HG03378 (cell line): ENCODE results near the gene CHMP3.
"Not testable (repeated sequence)": the region's sequence is repeated elsewhere in the genome, so short reads cannot be mapped to it uniquely, and the experiment has no call there.

Experiments used
- ATAC-seq: cut with Tn5 transposase; IDR thresholded peaks from one replicate; pipeline ENCODE4 v1.9.1; 2021; ENCODE audit warnings: mild to moderate bottlenecking, moderate library complexity; ENCODE audit not compliant: unreplicated experiment

CHMP3 gene

DNA sequence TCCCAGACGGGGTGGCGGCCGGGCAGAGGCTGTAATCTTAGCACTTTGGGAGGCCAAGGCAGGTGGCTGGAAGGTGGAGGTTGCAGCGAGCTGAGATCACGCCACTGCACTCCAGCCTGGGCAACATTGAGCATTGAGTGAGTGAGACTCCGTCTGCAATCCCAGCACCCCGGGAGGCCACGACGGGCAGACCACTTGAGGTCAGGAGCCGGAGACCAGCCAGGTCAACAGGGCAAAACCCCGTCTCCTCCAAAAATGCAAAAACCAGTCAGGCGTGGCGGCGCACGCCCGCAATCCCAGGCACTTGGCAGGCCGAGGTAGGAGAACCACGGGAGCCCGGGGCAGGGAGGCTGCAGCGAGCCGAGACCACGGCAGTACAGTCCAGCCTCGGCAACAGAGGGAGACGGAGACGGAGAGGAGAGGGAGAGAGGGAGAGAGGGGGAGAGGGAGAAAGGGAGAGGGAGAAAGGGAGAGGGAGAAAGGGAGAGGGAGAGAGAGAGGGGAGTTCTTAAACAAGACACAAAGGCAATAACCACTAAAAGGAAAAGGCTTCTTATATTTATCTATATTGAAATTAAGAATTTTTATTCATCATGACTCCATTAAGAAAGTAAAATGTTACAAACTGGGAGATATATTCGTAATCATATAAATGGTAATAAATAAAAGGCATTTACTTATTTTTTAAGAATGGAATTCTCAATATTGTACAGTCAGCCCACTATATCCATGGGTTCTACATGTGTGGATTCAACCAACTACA is 13.1 kb downstream of the CHMP3 start:
- ATAC-seq = not testable (repeated sequence)

DNA sequence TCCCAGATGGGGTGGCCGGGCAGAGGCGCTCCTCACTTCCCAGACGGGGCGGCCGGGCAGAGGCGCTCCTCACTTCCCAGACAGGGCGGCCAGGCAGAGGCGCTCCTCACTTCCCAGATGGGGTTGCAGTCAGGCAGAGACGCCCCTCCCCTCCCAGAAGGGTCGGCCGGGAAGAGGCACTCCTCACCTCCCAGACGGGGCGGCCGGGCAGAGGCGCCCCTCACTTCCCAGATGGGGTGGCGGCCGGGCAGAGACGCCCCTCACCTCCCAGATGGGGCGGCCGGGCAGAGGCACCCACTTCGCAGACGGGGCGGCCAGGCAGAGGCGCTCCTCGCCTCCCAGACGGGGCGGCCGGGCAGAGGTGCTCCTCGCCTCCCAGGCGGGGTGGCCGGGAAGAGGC is 13.8 kb downstream of the CHMP3 start:
- not testable (repeated sequence) for ATAC-seq

- not testable (repeated sequence) for ATAC-seq
These were observed 14.3 kb downstream of the CHMP3 start for GRCh38 chr2:86548913-86549396.

DNA sequence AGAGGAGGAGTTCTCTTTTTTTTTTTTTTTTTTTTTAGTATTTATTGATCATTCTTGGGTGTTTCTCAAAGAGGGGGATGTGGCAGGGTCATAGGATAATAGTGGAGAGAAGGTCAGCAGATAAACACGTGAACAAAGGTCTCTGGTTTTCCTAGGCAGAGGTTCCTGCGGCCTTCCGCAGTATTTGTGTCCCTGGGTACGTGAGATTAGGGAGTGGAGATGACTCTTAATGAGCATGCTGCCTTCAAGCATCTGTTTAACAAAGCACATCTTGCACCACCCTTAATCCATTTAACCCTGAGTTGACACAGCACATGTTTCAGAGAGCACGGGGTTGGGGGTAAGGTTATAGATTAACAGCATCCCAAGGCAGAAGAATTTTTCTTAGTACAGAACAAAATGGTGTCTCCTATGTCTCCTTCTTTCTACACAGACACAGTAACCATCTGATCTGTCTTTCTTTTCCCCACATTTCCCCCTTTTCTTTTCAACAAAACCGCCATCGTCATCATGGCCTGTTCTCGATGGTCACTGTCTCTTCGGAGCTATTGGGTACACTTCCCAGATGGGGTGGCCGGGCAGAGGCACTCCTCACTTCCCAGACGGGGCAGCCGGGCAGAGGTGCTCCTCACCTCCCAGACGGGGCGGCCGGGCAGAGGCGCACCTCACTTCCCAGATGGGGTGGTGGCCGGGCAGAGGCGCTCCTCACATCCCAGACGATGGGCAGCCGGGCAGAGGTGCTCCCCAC is 14.9 kb downstream of the CHMP3 start:
- not testable (repeated sequence) for ATAC-seq

DNA sequence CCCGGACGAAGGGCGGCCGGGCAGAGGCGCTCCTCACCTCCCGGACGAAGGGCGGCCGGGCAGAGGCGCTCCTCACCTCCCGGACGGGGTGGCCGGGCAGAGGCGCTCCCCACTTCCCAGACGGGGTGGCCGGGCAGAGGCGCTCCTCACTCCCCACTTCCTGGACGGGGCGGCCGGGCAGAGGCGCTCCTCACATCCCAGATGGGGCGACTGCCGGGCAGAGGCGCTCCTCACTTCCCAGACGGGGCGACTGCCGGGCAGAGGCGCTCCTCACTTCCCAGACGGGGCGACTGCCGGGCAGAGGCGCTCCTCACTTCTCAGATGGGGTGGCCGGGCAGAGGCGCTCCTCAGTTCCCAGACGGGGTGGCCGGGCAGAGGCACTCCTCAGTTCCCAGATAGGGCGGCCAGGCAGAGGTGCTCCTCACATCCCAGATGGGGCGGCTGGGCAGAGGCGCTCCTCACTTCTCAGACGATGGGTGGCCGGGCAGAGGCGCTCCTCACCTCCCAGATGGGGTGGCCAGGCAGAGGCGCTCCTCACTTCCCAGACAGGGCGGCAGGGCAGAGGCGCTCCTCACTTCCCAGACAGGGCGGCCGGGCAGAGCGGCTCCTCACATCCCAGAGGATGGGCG is 17.8 kb downstream of the CHMP3 start:
- ATAC-seq = not testable (repeated sequence)

- not testable (repeated sequence) for ATAC-seq
These were observed 18.8 kb downstream of the CHMP3 start for GRCh38 chr2:86544278-86545099.

GRCh38 chr2:86543793-86544192 is 19.4 kb downstream of the CHMP3 start:
- ATAC-seq = no peak

DNA sequence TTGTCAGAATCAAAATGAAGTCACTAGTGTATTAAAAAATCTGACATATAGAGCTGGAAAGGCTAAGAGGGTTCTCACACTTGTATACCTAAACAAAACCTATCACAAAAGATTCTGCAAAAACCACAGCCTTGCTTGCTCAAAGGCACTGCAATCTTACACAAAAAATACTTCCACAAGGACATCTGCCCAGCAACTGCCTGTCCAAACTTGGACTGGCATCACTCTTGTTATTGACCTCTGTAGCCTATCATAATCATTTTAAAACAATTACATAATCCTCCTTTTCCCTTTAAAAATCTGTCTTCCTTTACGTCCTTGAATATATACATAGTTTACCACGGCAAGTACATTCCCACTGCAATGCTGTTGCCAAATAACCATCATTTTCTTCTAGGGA is 19.9 kb downstream of the CHMP3 start:
- no peak for ATAC-seq

DNA sequence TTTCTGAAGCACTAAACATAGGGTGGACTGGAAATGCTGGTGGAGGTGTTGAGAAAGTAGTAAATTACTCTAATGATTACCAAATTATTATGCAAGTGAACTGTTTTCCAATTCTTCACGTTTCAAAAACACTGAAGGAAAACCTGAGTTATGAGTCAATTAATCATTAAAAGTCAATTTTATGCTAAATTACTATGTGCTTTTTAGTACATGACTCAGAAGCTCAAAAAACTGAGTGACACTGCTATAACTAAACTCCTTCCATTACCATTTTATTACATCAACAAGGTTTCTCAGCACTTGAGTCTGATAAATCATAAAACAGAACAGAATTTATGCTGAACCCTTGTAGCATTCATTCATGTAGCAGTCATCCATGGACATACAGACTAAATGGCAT is 20.4 kb downstream of the CHMP3 start:
- no peak for ATAC-seq

DNA sequence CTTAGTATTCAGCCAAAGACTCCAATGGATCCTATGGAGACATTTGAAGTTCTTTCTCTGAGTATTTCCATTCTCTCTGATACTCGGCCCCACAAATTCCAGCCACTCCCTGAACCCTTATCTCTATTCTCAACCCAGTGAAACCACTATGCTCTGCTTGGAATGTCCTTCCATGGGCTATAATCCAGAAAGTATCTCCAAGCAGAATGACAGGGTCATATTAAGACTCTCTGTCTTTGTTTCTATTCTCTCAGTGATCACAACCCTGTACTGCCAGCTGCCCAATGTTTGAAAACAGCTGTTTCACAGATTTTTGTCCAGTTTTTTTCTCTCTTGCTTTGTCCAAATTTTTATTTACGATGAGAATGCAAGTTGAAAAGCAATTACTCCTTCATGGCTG is 21.9 kb downstream of the CHMP3 start:
- no peak for ATAC-seq

DNA sequence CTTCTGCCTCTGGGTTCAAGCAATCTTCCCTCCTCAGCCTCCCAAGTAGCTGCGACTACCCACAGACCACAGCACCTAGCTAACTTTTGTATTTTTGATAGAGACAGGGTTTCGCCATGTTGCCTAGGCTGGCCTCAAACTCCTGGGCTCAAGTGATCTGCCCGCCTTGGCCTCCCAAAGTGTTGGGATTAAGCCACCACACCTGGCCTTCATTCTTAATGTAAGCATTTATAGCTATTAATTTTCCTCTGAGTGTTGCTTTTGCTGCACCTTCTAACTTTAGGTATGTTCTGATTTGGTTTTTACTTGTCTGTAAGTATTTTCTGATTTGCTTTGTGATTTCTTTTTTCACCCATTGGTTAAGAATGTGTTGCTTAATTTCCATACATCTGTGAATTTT is 29.7 kb downstream of the CHMP3 start:
- ATAC-seq = no peak

DNA sequence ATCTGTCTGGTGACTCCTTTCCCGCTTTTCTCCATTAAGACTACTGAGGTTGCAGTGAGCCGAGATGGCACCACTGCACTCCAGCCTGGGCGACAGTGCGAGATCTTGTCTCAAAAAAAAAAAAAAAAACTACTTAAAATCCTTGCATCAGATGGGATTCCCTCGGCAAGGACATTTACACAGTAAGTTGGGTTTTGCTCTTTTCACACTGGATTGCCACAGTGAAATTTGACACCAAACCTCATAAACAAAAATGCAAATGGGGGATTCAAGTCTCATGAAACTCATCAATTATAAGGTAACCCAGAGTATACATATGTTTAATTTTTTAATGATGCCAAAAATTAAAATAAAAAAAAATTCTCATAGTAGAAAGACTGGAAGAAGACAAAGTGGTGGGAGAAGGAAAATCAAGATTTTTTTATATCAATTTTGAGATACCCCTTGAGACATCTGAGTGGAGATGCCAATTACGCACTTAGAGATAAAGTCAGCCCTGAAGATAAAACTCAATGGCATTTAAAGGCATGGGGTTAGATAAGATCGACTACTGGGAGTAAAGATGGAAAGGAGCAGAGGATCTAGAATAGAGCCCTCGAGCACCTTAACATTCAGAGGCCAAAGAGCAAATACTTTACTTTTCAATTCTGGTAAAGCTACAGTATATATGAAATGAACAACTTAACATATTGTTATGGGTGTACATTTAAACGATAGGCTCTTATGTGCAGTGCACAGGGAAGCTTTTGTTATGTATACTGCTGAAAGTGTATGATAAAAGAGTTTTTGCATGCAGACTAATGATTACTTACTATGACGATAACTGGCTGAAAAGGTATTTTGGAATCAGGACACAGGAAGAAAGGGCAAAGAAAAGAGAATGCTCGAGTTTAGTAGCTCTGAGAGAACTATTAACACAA is 37.6 kb downstream of the CHMP3 start:
- ATAC-seq = no peak

GRCh38 chr2:86523491-86523890 is 39.8 kb downstream of the CHMP3 start:
- no peak for ATAC-seq

- no peak for ATAC-seq
These were observed 40.5 kb downstream of the CHMP3 start for GRCh38 chr2:86522711-86523110.

DNA sequence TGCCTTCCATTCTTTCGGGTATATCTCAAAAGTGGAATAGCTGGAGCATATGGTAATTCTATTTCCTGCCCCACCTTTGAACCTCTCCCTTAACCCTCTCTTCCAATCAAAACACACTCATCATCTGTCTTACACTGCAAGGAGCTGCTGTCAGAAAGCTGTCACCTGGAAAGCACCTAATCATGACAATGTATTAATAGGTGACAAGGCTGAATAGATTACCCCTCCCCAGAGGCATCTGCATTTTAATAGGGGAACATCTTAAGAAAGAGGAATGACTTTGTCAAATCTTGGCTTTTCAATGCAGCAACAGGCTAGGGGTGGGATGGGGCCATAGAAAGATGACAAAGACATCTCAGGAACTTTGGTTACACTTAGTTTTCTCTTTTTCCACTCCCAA is 41.3 kb downstream of the CHMP3 start:
- no peak for ATAC-seq

DNA sequence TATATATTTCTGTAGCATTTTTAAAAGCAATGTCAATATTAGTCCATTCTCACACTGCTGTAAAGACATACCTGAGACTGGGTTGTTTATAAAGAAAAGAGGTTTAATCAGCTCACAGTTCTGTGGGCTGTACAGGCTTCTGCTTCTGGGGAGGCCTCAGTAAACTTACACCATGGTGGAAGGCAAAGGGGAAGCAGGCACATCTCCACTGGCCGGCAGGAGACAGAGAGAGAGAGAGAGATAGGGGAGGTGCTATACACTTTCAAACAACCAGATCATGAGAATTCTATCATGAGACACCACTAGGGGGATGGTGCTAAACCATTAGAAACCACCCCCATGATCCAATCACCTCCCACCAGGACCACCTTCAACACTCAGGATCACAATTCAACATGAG is 43.1 kb downstream of the CHMP3 start:
- ATAC-seq = no peak

GRCh38 chr2:86519349-86519748 is 43.9 kb downstream of the CHMP3 start:
- no peak for ATAC-seq

DNA sequence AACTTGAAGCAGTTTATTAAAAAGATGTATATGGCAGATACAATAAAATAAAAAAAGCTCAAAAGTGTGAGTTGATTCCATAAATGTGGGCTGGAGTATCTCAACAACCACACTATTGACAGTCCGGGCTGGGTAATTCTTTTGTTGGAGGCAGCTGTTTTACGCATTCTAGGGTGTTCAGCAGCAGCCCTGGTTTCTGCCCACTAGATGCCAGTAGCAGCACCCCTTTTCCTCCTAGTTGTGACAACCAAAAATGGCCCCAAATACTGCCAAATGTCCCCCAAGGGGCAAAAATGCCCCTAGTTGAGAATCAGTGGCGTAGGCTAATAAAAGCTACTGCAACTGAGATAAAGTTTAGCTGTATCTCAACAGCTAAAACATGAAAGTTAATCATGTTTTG is 44.8 kb downstream of the CHMP3 start:
- no peak for ATAC-seq

- ATAC-seq = no peak
These were observed 49.1 kb downstream of the CHMP3 start for GRCh38 chr2:86513948-86514660.
